ENCODE data around the gene SAPCD2. TPM values are rescaled to one million over a fixed set of nuclear protein-coding genes. Genes with fewer than 3 reads are reported as not detected.

The SAPCD2 gene
- total and polyA plus RNA-seq, 2 of the 4 experiments (the other 2 are of a cell fraction) = 3.4 to 4.9 TPM

DNA sequence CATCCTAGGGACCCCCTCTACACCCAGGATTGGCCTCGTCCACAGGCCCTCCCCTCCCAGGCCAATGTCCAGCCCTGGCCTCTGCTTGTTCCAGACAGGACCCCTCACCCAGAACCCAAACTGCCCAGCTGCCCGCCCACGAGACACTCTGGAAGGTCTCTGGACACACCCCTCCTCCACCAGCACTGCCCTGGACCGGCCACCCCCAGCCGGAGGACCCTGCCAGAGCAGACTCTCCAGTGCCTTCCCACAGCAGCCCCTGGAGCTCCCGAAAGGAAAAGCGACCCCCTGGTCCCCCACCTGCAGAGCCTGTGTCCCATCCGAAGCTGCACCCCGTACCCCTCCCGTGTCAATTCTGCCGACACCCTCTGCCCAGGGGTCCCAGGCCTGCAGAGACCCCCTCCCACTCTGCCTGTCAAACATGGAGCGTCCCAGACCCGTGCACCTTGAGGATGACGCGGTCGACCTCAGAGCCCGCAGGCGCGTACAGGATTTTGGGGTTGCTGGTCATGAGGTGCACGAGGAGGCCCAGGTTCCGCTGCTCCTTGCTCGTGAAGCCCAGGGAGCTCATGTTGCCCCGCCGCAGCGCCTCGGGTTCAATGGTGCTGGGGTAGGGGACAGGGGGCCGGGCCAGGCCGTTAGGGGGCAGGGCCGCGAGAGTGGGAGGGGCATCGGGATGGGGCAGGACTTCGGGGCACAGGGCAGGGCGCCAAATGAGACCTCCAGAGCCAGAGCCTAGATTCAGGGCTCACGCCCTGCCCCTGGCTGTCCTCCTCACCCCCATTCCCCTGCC lies 50.3 kb downstream of the SAPCD2 start:
- BruUV-seq (replicated peaks) = no TSS peak
- Histone ChIP-seq H3K14ac (replicated peaks; ENCODE audit: low read depth, low read length) (no peak overlapping the region), H3K9ac (ENCODE audit: low read depth, low read length) (no peak overlapping the region), H4K5ac (ENCODE audit: low read depth, low read length) (no peak overlapping the region), H3K27ac (ENCODE audit: insufficient read depth, low read length) (no peak overlapping the region), H3K36me3 (ENCODE audit: control insufficient read depth, insufficient read depth, low read length) (peaks cover 25% of the 10 kb centered on the region; the same call in 1 of the 2 replicates), H4K8ac (ENCODE audit: low read depth in 2 of 2, low read length in 2 of 2) (no peak overlapping the region), H2AK5ac (ENCODE audit: low read depth, low read length) (no peak overlapping the region), H3K4ac (ENCODE audit: low read depth, low read length) (no peak overlapping the region), H3K4me3 (ENCODE audit: insufficient read depth, low read depth, low read length) (no peak overlapping the region), H3K56ac (ENCODE audit: extremely low read depth, insufficient read depth, low read length) (no peak overlapping the region), H3K27me3 (ENCODE audit: control insufficient read depth, insufficient read depth, low read length) (no peaks in the 10 kb centered on the region), H3K23ac (ENCODE audit: low read depth, low read length) (no peak overlapping the region), H3K4me2 (ENCODE audit: low read depth, low read length) (no peak overlapping the region), H3K9me3 (ENCODE audit: control insufficient read depth, insufficient read depth, low read length) (no peaks in the 10 kb centered on the region), H3K79me1 (ENCODE audit: low read depth in 1 of 2, low read length in 2 of 2) (no peaks in the 10 kb centered on the region), H3K9me1 (ENCODE audit: insufficient read depth, low read length) (no peaks in the 10 kb centered on the region), H3K4me1 (ENCODE audit: control insufficient read depth, insufficient read depth, low read length) (no peaks in the 10 kb centered on the region), H3K18ac (ENCODE audit: low read depth, low read length) (no peak overlapping the region), H2BK15ac (ENCODE audit: low read depth, low read length) (no peak overlapping the region), H2AK9ac (replicated peaks; ENCODE audit: low read depth, low read length, poor library complexity) (no peak overlapping the region), H2AFZ (replicated peaks; ENCODE audit: low read length, poor library complexity) (no peak overlapping the region), H2BK5ac (ENCODE audit: low read depth, low read length, poor library complexity, severe bottlenecking) (no peak overlapping the region), H4K91ac (ENCODE audit: insufficient read depth, low read depth, low read length) (no peak overlapping the region), H2BK20ac (ENCODE audit: low read depth, low read length) (no peak overlapping the region), H4K20me1 (ENCODE audit: insufficient read depth, low read length) (no peaks in the 10 kb centered on the region; the same call in 1 of the 2 replicates), H2BK120ac (ENCODE audit: low read depth, low read length) (no peak overlapping the region)
- in situ Hi-C loops (cut with MboI; ENCODE audit: low sequenced_read_pairs) (no loop called here), dilution Hi-C loops (cut with HindIII; ENCODE audit: low sequenced_read_pairs, unreplicated experiment) (no loop called here), intact Hi-C loops (cut with micrococcal nuclease) (no loop called here)
- DNase-seq (no peak), ATAC-seq (ENCODE audit: low read depth) (no peak)
- ChIA-PET POLR2A (ENCODE audit: unreplicated experiment) (no interaction called here), CTCF (no interaction called here)
- TF ChIP-seq NFE2L2 (IDR thresholded peaks at IDR 0.05; ENCODE audit: low read depth, low read length) (no peak), FOS (IDR thresholded peaks at IDR 0.05; ENCODE audit: low read depth, low read length) (no peak), MAZ (IDR thresholded peaks at IDR 0.05; ENCODE audit: borderline replicate concordance, low read depth, low read length) (no peak), MXI1 (IDR thresholded peaks at IDR 0.05; ENCODE audit: borderline replicate concordance, low read depth, low read length) (no peak), RFX5 (IDR thresholded peaks at IDR 0.05; ENCODE audit: low read depth, low read length) (no peak), MAFK (IDR thresholded peaks at IDR 0.05; ENCODE audit: low read depth, low read length) (no peak), ELK1 (IDR thresholded peaks at IDR 0.05; ENCODE audit: borderline replicate concordance, low read depth, low read length) (no peak), SMC3 (IDR thresholded peaks at IDR 0.05; ENCODE audit: low read depth, low read length) (no peak), CTCF (conservative IDR thresholded peaks at IDR 0.05; ENCODE audit: low read depth, low read length) (no peak), RCOR1 (IDR thresholded peaks at IDR 0.05; ENCODE audit: insufficient replicate concordance, low read length) (no peak), RAD21 (IDR thresholded peaks at IDR 0.05; ENCODE audit: low read length) (no peak), CEBPB (IDR thresholded peaks at IDR 0.05; ENCODE audit: low read depth, low read length) (no peak), POLR2A (IDR thresholded peaks at IDR 0.05; ENCODE audit: low read depth, low read length) (no peak), CHD1 (IDR thresholded peaks at IDR 0.05; ENCODE audit: low read depth, low read length) (no peak), BHLHE40 (IDR thresholded peaks at IDR 0.05; ENCODE audit: low read depth, low read length) (no peak)
- TF ChIP-seq, protein P1, sequence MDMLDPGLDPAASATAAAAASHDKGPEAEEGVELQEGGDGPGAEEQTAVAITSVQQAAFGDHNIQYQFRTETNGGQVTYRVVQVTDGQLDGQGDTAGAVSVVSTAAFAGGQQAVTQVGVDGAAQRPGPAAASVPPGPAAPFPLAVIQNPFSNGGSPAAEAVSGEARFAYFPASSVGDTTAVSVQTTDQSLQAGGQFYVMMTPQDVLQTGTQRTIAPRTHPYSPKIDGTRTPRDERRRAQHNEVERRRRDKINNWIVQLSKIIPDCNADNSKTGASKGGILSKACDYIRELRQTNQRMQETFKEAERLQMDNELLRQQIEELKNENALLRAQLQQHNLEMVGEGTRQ (IDR thresholded peaks at IDR 0.05; ENCODE audit: low read depth, low read length) = no peak
- WGBS, 2 experiments (ENCODE audit: extremely low coverage in 2 of 2, insufficient read length in 1 of 2) = 91% methylated on average over 11 of the region's 34 CpGs; no CpG with 5 or more reads in 1 of the 2 experiments
